Measurements from ENCODE around the gene PABPC1L.

- TF ChIP-seq POLR2A (IDR thresholded peaks at IDR 0.05) (no peak), CTCF (IDR thresholded peaks at IDR 0.05) (no peak)
These were observed 72.0 kb downstream of the PABPC1L start for GRCh38 chr20:44981736-44982406.
